ENCODE measurements around the gene CAPN10. TPM values are rescaled to one million over a fixed set of nuclear protein-coding genes. Genes with fewer than 3 reads are reported as not detected.

Gene CAPN10
- polyA plus RNA-seq, 1 experiment, result 5.6 TPM

DNA sequence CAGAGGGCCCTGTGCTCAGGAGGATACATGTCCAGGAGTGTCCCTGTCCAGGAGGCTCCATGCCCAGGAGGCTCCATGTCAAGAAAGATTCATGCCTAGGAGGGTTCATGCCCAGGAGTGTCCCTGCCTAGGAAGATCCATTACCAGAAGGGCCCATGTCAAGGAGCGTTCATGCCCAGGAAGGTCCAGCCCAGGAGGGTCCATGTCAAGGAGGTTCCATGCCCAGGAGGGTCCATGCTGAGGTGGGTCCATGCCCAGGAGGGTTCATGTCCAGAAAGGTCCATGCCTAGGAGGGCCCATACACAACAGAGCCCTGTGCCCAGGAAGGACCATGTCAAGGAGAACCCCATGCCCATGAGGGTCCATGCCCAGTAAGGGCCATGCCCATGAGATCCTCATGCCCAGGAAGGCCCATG, 45.8 kb downstream of the CAPN10 start:
- no peak for DNase-seq (ENCODE audit: low read depth, low spot score)
- CTCF ChIA-PET, result no interaction called here
- no peak overlapping the region for H3K27ac ChIP-seq (ENCODE audit: low read depth, low read length)

DNA sequence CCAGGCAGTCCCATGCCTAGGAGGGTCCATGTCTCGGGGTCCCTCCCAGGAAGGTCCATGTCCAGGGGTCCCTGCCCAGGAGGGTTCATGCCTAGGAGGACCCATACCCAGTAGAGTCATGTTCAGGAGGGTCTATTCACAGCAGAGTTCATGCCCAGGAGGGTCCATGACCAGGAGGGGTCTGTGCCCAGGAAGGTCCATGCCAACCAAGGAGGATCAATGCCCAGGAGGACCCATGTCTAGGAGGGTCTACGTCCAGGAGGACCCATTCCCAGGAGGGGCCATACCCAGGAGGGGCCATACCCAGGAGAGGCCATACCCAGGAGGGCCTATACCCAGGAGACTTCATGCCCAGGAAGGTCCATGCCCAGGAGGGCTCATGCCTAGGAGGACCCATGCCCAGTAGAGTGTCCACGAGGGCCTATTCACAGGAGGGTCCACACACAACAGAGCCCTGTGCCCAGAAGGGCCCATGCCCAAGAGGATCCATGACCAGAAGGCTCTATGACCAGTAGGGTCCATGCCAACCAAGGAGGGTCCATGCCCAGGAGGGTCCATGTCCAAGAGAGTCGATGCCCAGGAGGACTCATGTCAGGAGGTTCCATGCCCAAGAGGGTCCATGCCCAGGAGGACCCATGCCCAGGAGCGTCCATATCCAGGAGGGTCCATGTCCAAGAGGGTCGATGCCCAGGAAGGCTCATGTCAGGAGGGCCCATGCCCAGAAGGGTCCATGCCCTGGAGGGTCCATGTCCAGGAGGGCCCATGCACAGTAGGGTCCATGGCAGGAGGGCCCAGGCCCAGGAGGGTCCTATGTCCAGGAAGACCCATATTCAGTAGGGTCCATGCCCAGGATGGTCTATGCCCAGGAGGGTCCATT, 48.8 kb downstream of the CAPN10 start:
- H3K27ac ChIP-seq (ENCODE audit: low read depth, low read length), result no peak overlapping the region
- POLR2A ChIA-PET, result no interaction called here
- H3K9me3 ChIP-seq (ENCODE audit: control insufficient read depth, insufficient read depth, low read length), result peaks cover 23% of the 10 kb centered on the region
- TF ChIP-seq, protein P1, sequence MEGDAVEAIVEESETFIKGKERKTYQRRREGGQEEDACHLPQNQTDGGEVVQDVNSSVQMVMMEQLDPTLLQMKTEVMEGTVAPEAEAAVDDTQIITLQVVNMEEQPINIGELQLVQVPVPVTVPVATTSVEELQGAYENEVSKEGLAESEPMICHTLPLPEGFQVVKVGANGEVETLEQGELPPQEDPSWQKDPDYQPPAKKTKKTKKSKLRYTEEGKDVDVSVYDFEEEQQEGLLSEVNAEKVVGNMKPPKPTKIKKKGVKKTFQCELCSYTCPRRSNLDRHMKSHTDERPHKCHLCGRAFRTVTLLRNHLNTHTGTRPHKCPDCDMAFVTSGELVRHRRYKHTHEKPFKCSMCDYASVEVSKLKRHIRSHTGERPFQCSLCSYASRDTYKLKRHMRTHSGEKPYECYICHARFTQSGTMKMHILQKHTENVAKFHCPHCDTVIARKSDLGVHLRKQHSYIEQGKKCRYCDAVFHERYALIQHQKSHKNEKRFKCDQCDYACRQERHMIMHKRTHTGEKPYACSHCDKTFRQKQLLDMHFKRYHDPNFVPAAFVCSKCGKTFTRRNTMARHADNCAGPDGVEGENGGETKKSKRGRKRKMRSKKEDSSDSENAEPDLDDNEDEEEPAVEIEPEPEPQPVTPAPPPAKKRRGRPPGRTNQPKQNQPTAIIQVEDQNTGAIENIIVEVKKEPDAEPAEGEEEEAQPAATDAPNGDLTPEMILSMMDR (IDR thresholded peaks at IDR 0.05; ENCODE audit: low read depth, low read length), result no peak
- CTCF ChIA-PET, result no interaction called here
- H3K27me3 ChIP-seq (ENCODE audit: control insufficient read depth, insufficient read depth, low read length), result peaks cover 7% of the 10 kb centered on the region
- H3K4me3 ChIP-seq (ENCODE audit: low read depth, low read length), result no peak overlapping the region
- DNase-seq (ENCODE audit: low read depth, low spot score), result no peak

More for the DNA sequence above, 45.8 kb downstream of the CAPN10 start:
- H3K9me3 ChIP-seq (ENCODE audit: control insufficient read depth, insufficient read depth, low read length), result peaks cover 20% of the 10 kb centered on the region
- TF ChIP-seq, protein P1 (IDR thresholded peaks at IDR 0.05; ENCODE audit: low read depth, low read length), result no peak
- POLR2A ChIA-PET, result no interaction called here
- H3K27me3 ChIP-seq (ENCODE audit: control insufficient read depth, insufficient read depth, low read length), result peaks cover 12% of the 10 kb centered on the region
- H3K4me3 ChIP-seq (ENCODE audit: low read depth, low read length), result no peak overlapping the region

DNA sequence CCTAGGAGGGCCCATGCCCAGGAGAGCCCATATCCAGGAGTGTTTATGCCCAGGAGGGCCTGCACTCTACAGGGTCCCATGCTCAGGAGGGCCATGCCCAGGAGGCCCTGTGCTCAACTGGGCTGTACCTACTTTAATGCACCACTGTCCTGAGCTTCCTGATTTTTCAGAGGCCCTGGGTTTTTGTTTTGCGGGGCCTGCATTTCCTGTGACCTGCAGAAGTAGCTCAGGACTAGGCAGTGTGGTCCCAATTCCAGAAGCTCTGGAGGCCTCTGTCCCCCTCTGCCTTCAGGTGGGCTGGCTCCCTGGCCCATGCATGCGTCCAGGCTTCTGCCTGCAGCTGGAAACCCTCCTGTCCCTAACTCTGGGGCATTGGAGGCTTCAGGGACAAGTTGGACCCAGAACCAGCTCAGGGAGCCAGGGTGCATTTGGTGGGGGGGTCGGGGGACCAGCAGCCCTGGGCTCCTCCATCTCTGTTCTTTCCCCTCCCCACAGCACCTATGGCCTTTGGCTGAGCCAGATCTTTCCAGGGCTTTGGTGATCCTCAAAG, 49.5 kb downstream of the CAPN10 start:
- Histone ChIP-seq H3K27me3 (ENCODE audit: control insufficient read depth, insufficient read depth, low read length) (peaks cover 7% of the 10 kb centered on the region), H3K27ac (ENCODE audit: low read depth, low read length) (no peak overlapping the region), H3K4me3 (ENCODE audit: low read depth, low read length) (no peak overlapping the region), H3K9me3 (ENCODE audit: control insufficient read depth, insufficient read depth, low read length) (peaks cover 23% of the 10 kb centered on the region)
- ChIA-PET POLR2A (no interaction called here), CTCF (no interaction called here)
- no peak for DNase-seq (ENCODE audit: low read depth, low spot score)
- TF ChIP-seq, protein P1 (IDR thresholded peaks at IDR 0.05; ENCODE audit: low read depth, low read length), result no peak

DNA sequence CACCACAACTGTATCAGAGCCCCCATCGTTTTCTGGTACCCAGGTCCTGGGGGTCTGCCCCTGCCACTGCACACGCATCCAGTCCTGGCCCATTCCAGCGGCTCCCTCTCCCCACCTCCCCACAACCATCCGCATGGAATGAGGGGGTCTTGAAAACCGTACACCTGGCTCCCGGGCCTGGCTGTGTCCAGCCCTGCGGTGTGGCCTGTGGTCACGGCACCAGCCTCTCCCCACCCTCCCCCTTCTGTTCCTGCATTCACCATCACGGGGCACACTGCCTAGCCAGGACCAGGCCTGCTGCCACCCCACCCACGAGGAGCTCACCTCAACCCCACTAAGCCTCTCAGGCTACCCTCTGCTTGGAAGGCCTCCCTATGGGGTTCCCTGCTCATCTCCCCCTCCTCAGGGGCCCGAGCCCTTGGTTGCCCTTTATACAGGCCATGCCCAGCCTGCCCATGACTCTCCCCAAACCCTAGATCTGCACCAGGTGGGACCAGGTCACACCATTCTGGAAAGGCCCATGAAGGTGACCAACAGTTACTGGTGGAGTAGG, 50.1 kb downstream of the CAPN10 start:
- CTCF ChIA-PET, result no interaction called here

More for the DNA sequence above, 50.1 kb downstream of the CAPN10 start:
- H3K27ac ChIP-seq (ENCODE audit: low read depth, low read length), result no peak overlapping the region
- DNase-seq (ENCODE audit: low read depth, low spot score), result no peak
- POLR2A ChIA-PET, result no interaction called here
- peaks cover 7% of the 10 kb centered on the region for H3K27me3 ChIP-seq (ENCODE audit: control insufficient read depth, insufficient read depth, low read length)
- H3K9me3 ChIP-seq (ENCODE audit: control insufficient read depth, insufficient read depth, low read length), result peaks cover 19% of the 10 kb centered on the region
- H3K4me3 ChIP-seq (ENCODE audit: low read depth, low read length), result no peak overlapping the region
- TF ChIP-seq, protein P1 (IDR thresholded peaks at IDR 0.05; ENCODE audit: low read depth, low read length), result no peak

Measured in AG04450 (cell line).